ENCODE data around the gene RIPPLY3.

DNA sequence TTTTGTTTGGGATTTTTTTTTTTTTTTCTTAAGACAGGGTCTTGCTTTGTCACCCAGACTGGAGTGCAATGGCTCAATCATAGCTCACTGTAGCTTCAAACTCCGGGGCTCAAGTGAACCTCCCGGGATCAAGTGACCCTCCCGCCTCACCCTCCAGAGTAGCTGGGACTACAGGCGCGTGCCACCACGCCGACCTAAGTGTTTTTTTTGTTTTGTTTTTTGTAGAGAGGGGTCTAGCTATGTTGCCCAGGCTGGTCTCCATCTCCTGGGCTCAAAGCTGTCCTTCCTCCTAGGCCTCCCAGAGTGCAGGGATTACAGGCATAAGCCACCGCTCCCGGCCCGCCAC is 40.8 kb upstream of the RIPPLY3 start:
- no peak for TF ChIP-seq CTCF (conservative IDR thresholded peaks at IDR 0.05; ENCODE audit: low read length)
- TF ChIP-seq EZH2phosphoT487 (IDR thresholded peaks at IDR 0.05; ENCODE audit: borderline replicate concordance) = no peak

Data from Loucy (cell line).